ENCODE results near the gene ZNF362.

ZNF362 gene

DNA sequence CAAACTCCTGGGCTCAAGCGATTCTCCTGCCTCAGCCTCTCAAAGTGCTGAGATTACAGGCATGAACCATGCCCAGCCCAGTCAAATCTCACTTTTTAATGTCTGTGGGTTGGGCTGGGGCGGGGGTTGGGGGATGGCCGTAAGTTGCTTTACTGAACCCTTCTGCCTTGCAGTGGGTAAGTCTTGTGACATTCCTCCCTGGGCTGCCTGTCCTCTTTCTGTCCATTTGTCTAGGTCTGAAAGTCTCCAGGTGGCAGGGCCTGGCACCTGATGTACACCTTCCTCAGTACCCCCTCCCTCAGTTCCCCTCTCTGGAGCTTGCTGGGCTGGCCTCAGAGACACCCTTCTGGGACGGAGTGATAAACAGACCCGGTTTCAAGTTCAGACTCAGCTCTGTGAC, 13.3 kb downstream of the ZNF362 start:
- no peak for DNase-seq

DNA sequence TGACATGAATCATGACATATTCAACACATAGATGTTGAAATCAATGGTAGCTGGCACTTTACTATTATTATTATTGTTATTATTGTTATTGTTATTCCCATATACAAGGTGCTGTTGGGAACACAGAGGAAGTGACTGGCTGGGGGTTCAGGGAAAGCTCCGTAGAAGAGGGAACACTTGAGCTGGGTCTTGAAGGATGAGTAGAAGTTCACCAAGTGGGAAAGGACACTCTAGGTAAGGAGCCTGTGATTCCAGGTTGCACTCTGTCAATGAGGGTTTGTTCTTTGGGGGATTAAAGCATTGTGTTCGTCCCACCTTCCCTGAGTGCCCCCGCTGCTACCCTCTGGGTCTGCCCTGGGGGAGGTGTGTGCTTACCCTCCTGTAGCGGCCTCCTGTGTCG, 14.1 kb downstream of the ZNF362 start:
- no peak for DNase-seq

DNA sequence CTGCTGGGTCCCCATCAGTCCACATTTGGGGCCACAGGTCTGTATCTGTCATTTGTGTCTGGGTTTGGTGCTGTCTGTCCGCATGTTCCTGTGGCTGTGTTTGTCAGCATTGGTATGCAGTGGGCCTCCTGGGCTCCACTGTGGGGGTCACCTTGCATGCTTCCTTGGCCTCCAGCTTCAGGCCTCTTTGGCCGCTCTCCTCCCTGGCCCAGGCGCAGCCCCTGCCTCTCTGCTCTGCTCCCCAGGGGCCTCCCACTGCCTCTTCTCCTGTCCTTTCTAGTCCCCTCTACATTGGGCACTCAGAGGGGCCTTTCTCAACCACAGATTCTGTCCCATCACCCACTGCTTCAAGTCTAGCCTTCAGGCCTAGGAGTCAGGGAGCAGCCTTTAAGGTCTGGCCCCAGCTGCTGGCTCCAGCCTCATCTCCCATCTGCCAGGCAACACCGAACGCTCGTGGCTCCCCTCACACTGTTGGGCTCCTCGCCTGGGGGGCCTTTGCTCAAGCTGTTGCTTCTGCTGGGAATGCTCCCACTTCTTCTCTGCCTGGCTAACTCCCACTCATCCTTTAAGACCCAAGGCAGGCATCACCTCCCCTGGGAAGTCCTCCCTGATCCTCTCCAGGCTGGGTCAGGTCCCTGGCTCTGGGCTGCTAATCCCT, 14.6 kb downstream of the ZNF362 start:
- no peak for DNase-seq

DNA sequence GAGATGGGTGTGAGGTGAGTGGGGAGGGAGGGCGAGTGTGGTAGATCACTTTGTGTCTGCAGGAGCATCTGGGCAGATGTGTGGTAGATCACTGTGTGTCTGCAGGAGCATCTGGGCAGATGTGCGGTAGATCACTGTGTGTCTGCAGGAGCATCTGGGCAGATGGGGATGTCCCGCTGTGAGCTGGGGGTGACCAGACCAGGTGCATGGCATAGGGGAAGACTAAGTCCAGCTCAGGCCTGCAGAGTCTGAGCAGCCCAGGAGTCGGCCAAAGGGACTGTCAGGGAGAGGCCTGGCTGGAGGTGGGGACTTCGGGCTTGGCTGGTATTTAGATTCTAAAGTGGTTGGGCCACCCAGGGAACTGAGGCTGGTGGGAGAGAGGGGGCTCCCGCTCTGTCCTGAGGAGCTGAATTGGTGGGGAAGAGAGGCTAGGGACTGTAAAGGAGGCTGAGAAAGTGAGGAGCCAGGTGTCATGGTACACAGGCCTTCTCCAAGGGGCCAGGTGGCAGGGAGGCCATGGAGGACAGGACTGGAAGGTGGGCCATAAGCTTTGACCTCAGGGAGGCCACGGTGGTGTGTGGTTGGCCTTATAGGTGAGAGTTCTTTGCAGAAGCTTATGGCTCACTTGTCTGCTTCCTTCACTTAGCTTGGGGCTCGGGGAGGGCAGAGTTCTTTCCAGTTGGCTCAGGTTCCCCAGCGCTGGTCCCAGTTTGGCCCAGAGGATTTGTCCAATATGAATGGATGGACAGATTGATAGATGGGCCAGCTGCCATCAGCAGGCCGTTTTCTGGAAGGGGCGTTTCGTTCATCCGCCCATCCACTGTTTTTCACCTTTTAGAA, 15.6 kb downstream of the ZNF362 start:
- DNase-seq: no peak

DNA sequence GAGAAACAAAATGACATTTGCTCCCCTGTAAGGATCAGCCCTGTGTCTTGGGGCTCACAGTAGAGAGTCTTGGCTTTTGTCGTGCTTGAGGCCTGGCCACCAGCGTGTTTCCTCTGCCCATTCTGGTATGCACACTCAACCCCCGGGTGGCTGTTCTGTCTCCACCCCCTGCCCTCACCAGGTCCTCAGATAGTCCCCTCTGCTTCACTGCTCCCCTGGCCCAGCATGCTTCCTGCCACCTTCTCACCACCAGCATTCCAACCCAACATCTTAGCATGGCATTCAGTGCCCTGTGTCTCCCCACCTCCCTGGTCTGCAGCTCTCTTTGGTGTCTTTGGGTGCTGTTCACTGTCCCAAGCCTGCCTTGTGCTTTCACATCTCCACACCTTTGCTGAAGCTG, 16.2 kb downstream of the ZNF362 start:
- DNase-seq: no peak

DNA sequence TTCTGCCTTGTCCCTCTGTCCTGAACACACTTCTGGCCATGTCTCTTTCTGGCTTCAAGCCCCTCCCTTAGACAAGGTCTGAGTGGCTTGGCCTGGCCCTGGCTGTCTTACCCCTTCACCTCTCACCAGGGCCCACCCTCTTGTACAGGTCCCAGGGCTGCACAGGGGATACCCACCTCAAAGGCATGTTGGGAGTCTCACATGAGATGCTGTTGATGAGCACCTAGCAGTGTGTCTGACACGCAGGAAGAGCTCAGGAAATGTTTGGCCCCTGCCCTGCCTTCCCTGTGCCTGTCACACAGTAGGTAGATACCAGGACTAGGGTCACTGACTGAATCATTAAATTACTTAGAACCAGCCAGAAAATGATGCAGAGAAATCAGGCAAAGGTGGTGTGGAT, 16.6 kb downstream of the ZNF362 start:
- no peak for DNase-seq

DNA sequence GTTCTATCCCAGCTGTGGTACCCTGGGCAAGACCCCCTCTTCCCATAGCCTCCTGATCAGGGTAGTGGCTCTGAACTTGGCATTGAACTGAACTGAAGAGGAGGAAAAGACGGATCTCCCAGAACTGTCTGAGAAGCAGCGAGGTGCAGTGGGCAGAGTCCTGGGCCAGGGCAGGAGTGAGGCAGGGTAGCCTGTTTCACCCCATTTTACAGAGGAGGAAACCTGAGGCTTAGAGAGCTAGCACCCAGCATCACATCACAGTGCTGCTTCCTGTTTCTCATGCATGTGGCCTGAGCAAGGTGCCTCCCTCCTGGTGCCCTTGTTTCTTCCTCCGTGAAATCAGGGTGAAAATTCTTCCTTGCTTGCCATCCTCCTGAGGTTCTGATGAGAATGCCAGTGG, 17.1 kb downstream of the ZNF362 start:
- DNase-seq: no peak

DNA sequence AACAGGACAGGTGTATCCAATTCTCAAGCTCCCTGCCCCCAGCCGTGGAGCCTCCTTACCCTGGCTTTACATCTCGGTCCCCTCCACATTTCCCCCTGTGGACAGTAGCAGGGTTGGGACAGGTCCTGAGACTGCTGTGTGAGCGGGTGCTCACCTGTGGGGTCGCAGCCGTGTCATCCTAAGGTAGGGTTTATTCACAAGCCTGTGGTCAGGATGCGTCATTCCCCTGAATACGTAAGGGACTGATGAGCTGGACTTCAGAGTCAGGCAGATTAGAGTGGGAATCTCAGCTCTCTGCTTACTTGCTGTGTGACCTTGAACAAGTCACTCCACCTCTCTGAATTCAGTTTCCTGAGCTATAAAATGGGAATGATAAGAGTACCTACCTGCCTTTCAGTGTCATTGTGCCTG, 17.7 kb downstream of the ZNF362 start:
- no peak for DNase-seq

DNA sequence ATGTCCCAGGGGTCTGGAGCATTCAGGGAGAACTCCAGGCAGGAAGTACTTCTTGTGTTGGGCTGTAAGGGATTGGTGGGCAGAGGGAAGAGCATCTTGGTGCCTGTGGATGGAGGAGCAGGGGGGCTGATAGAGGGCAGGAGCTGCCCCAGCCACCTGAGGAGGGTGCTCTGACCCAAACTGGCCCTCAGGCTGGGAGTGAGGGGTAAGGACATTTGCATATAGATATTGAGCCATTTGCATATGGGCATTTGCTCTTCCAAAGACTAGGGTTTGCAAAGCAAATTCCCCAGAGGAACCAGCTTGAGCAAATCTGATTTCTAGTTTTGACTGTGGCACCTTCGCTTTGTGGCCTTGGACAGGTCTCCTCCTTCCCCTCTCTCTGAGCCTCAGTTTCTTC, 18.2 kb downstream of the ZNF362 start:
- DNase-seq: no peak

DNA sequence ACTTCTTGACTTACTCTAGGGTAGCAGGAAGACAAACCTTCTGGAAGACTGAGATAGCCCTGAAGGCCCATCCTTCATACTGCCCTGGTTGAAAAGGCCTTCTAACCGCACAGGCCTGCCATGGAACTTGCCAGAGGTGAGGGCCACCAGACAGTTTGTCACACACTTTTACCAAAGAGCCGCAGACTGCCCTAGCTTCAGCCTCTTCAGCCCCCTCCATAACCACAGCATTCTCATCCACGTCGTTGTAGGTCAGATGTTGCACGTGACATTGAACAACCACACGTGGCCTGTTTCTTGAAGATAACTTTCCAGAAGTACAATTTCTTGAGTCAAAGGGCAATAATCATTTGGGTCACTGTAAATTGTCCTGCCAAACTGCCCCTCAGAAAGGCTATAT, 18.9 kb downstream of the ZNF362 start:
- no peak for DNase-seq

DNA sequence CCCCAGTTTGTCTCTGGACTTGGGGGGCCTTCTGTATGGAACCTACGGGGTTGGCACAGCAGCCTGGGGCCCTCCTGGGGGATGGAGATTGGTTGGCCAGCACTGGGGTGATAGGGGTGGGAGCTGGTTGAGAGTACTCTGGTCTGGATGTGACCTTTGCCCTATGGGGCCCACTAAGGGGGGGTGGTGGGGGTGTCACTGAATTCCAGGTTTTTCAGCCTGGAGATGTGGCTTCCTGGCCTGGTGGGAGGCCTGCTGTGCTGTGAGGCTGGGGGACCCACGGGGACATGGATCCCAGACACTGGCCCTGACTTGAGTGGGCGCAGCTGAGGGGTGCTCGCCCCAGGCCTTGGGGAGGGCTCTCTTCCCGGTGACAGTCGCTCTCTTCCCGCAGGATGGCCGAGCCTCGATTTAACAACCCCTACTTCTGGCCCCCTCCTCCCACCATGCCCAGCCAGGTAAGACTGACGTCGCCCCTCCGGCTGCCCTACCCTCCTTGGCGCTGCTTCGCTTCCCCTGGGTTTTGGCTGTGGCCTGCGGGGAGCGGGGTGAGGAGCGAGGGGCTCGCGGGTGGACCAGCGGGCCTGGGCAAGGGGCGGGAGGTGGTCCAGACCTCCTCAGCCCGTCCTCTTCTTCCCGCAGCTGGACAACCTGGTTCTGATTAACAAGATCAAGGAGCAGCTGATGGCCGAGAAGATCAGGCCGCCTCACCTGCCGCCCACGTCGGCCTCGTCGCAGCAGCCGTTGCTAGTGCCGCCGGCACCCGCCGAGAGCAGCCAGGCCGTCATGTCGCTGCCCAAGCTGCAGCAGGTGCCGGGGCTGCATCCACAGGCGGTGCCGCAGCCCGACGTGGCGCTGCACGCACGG, 19.6 kb downstream of the ZNF362 start:
- no peak for DNase-seq

DNA sequence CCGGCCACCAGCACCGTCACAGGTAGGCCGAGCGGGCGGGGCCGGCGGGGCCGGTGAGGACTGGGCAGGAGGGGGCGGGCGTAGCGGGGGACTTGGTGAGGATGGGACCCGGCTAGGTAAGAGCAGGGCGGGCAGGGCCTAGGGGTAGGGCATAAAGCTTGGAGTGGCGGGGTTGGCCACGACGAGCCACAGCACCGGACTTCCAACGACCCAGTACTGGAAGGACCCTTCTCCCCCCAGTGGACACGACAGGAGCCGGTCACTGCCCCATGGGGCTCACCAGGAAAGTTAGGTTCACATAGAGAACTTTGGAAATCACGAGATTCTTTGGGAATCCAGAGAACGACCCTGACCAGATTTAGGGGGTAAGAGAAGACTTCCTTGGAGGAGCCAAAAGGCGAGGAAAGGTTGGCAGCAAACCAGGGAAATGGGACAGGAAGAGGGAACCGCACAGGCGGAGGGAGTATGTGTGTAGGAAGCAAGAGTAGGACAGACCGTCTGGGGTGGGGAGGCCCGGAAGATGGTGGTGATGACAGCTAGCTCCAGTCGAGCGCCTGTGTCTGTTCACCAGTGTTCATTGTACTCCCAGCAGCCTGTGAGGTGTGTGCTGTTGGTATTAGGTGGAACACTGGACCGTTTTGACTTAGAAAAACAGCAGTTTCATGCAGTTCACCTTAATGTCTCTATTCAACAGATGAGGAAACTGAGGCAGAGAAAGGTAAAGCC, 20.4 kb downstream of the ZNF362 start:
- DNase-seq: no peak

DNA sequence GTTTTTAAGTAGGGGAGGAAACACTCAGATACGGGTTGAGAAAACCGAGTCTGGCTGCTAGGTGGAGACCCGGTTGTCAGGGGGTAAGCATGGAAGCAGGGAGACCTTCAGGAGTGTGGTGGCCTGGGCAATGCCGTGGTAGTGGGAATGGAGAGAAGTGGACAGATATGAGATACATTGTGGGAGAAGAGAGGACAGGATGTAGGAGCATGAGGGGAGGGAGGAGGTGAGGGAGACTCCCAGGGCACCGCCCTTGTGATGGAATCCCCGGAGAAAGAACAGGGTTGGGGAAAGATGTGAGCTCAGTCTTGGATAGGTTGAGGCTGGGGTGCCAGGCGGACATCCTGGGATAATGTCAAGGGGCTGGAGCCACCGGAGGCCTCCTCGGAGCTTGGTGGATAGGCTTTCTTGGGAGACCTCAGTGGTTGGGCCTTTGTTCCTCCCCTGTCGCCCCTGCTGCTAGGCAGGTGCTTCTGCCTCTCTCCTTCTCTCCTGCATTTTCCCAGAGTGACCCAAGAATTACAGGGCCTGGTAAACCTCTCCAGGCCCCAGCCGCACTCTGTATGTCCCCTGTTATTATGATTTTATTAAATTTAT, 21.3 kb downstream of the ZNF362 start:
- DNase-seq: no peak

DNA sequence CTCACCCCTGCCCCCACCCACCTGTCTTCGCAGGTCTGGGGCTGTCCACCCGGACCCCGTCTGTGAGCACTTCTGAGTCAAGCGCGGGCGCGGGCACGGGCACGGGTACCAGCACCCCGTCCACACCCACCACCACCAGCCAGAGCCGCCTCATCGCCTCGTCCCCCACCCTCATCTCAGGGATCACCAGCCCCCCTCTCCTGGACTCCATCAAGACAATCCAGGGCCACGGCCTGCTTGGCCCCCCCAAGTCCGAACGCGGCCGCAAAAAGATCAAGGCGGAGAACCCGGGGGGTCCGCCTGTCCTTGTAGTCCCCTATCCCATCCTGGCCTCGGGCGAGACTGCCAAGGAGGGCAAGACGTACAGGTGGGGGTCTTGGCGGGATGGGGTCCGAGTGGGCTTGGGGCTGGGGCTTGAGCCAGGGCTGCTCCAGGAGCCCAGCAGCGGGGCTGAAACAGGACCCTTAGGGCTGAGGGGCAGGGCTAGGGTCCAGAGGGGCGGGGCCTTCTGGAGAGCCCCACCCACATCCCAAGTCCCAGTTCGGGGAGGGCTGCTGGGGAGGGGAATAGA, 23.9 kb downstream of the ZNF362 start:
- DNase-seq: no peak

DNA sequence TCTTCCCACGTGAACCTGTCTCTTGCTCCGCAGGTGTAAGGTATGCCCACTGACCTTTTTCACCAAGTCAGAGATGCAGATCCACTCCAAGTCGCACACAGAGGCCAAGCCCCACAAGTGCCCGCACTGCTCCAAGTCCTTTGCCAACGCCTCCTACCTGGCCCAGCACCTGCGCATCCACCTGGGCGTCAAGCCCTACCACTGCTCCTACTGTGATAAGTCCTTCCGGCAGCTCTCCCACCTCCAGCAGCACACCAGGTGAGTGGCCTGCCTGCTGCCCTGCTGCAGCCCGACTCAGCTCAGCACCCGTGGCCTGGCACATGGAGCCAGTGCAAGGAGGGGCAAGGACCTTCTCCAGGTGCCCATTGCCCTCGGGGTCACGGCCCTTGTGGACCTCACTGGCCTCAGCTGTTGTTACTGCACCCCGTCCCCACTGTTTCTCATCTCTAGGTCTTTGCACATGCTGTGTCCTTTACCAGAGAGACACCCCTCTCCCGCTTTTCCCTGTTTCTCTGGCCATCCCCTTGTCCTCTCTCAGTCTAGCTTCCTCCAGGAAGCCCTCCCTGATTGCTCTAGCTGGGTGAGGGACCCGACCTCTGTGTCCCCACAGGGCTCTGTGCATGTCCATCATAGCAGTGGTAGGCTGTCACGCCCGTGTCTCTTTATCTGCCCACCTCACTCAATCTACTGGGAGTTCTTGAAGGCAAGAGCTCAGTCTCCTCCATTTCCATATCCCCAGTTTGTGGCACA, 25.4 kb downstream of the ZNF362 start:
- DNase-seq: no peak

DNA sequence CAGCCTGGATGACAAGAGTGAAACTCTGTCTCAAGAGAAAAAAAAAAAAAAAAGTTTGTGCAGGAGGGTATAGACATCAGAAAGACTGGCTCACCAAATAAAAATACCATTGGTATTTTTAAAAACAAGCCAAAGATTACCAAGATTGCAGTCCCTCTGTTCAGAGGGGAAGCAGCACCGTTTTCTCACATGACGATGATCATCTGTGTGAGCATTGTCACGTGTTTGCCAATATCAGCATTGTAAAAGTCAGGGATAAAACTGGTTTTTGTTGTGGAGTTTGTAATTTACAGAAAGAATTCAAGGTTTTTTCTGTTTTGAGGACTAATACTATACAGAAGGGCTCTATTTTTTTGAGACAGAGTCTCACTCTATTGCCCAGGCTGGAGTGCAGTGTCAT, 26.5 kb downstream of the ZNF362 start:
- DNase-seq: no peak

DNA sequence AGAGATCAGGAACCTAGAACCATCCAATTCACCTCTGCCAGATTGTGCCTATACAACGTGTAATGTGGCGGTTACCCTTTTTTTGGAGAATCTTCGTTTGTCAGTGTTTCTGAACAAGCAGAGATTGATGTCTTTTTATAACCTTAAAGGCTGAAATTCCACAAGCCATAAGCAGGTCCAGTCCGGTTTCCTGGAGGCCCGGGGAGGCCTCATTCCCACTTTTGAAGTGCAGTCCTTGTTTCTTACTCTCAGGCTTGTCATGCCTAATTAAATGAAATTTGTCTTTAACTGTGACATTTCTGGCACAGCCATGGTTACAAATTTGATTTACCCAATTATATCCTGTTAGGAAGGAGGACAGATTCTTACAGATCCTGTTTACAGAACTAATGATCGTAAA, 27.8 kb downstream of the ZNF362 start:
- DNase-seq: no peak

DNA sequence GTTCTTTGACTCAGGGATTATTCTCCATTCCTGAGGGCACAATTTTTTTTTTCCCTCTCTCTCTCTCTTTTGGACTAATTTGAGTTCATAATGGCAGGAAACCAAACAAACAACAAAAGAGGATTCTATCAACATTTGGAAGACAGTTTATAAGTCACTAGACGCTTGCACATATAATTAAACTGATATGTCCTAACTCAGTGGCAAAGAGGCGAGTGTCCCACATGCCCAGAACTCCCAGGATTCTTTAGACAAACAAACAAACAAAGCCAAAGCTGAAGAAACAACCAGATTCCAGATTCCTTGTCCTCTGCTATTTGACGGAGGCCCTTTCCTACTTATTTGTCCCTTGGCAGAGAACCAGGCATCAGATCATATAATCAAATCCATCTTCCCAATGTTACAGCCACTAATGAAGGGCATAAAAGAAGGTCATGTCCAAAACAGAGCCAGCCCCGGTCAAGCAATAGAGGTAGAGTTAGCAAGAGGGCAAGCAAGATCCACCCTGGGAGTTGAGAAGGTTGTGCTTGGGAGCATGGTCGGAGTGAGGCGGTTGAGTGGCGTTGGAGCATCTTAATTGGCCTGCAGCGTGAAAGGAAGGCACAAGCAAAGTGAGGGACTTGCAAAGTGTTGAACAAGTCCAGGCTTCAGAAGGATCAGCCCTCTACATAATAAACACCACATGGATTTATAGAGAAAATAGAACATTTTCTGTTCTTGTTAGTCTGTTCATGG, 30.3 kb downstream of the ZNF362 start:
- no peak for DNase-seq

DNA sequence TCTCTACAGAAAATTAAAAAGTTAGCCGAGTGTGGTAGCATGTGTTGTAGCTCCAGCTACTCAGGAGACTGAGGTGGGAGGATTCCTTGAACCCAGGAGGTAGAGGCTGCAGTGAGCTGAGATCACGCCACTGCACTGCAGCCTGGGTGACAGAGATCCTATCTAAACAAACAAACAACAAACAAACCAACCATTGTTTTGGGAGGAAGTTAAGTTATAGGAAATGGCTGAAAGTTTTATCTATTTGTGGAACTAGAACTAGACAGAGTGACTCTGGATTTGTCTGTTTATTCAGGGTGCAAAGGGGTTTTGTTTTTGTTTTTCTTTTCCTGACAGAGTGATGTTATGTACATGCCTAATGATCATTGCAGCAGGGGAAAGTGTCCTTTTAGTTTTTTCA, 31.0 kb downstream of the ZNF362 start:
- no peak for DNase-seq

DNA sequence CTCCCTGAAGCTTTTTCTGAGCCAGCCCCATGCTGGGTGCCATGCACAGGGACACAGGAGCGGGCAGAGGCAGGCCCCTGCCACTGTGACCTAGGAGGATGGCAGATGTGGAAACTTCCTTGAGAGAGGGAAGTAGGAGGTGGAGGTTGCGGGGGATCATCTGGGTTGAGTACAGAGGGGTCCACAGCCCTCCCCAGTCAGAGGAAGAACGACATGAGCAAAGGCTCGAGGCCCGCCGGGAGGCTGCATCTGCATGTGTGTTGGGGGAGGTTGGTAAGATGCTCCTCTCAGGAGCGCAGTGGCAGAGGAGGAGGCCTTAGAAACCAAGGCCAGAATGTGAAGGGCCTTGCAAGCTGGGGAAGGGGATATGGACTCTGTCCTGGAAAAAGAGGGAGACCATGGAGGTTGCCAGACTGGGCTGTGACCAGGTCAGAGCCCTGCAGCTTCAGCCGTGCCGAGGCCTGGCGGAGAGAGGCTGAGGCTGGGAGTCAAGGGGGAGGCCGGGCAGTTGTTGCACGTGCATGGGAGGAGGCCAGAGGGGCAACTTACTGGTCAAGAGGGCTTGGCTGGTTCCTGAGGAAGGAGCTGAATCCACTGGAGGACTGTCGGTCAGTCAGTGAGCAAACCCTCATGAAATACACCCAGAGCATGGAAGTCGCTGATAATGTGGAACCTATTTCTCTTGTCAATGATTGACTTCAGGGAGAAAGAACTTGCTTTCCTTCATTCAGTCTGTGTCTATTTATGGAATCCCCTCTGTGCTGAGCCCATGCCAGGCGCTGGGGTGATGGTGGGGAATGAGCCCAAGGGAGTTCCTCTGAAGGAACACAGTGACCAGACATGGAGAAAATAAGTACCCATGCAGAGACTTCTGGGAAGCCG, 32.9 kb downstream of the ZNF362 start:
- DNase-seq: no peak

All from activated CD4-positive, alpha-beta T cell treated with anti-CD3 and anti-CD28 coated beads, Interleukin-2, amount 50 U/mL, for 1 hour (primary cell).